Progenitor cell of endocrine pancreas (in vitro differentiated cells): ENCODE data around the gene PHACTR1. TPM values are rescaled to one million over a fixed set of nuclear protein-coding genes. Genes with fewer than 3 reads are reported as not detected.

Experiments
- DNase-seq: peaks from one replicate; pipeline ENCODE4 v3.0.0; 2021; ENCODE audit warnings: low spot score; ENCODE audit not compliant: unreplicated experiment
- H3K27ac Mint-ChIP-seq: 2 replicates; pipeline ENCODE4 v1.8.0; 2021; ENCODE audit warnings: mild to moderate bottlenecking, moderate library complexity, mixed read lengths
- H3K27me3 Mint-ChIP-seq: 2 replicates; pipeline ENCODE4 v1.8.0; 2021; ENCODE audit warnings: mixed read lengths
- H3K36me3 Mint-ChIP-seq: 2 replicates; pipeline ENCODE4 v1.8.0; 2022; ENCODE audit warnings: mixed read lengths; ENCODE audit not compliant: insufficient read depth
- H3K4me1 Mint-ChIP-seq: 2 replicates; pipeline ENCODE4 v1.8.0; 2021; ENCODE audit warnings: low read depth, mixed read lengths
- H3K4me3 Mint-ChIP-seq: 2 replicates; pipeline ENCODE4 v1.8.0; 2021; ENCODE audit warnings: low read depth, mild to moderate bottlenecking, moderate library complexity, mixed read lengths
- H3K9me3 Mint-ChIP-seq: 2 replicates; pipeline ENCODE4 v1.8.0; 2021; ENCODE audit warnings: low read depth, mixed read lengths
- total RNA-seq: library from RNA; stranded (reverse); gene quantifications from 2 replicates; pipeline ENCODE4 v1.2.1, GENCODE V29; 2021
- TF ChIP-seq, protein P1 (sequence below): fragments of 200-600 bp; sonication (generic); IDR thresholded peaks from one replicate; pipeline ENCODE4 v1.5.0; 2021; ENCODE audit warnings: antibody characterized with exemption, mild to moderate bottlenecking; ENCODE audit not compliant: unreplicated experiment

PHACTR1 gene
- total RNA-seq, 1 donor from 2014 or later: 8.6 TPM

DNA sequence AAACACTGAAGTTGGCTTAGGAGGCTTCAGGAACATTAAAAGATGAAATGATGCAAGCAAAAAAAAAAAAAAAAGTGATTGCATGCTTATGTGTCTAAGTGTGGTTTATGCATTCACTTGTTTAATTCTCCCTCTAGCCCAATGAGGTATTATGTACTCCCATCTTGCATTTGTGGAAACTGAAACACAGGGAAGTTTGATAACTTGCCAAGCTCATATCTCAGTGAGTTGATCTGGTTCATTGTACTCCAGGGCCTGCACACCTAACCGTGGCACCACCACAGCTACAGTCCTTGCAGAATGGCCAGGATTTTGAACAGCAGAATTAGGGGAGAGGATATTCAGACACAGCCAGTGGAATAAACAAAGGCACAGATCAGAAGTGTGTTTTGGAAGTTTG, 360.6 kb downstream of the PHACTR1 start:
- H3K27ac Mint-ChIP-seq: no peak overlapping the region
- H3K4me1 Mint-ChIP-seq: peaks cover 4% of the 10 kb centered on the region
- H3K9me3 Mint-ChIP-seq: no peaks in the 10 kb centered on the region
- DNase-seq: no peak
- H3K36me3 Mint-ChIP-seq: no peaks in the 10 kb centered on the region
- no peak overlapping the region for H3K4me3 Mint-ChIP-seq
- peaks cover 5% of the 10 kb centered on the region for H3K27me3 Mint-ChIP-seq
- TF ChIP-seq, protein P1, sequence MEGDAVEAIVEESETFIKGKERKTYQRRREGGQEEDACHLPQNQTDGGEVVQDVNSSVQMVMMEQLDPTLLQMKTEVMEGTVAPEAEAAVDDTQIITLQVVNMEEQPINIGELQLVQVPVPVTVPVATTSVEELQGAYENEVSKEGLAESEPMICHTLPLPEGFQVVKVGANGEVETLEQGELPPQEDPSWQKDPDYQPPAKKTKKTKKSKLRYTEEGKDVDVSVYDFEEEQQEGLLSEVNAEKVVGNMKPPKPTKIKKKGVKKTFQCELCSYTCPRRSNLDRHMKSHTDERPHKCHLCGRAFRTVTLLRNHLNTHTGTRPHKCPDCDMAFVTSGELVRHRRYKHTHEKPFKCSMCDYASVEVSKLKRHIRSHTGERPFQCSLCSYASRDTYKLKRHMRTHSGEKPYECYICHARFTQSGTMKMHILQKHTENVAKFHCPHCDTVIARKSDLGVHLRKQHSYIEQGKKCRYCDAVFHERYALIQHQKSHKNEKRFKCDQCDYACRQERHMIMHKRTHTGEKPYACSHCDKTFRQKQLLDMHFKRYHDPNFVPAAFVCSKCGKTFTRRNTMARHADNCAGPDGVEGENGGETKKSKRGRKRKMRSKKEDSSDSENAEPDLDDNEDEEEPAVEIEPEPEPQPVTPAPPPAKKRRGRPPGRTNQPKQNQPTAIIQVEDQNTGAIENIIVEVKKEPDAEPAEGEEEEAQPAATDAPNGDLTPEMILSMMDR: no peak

DNA sequence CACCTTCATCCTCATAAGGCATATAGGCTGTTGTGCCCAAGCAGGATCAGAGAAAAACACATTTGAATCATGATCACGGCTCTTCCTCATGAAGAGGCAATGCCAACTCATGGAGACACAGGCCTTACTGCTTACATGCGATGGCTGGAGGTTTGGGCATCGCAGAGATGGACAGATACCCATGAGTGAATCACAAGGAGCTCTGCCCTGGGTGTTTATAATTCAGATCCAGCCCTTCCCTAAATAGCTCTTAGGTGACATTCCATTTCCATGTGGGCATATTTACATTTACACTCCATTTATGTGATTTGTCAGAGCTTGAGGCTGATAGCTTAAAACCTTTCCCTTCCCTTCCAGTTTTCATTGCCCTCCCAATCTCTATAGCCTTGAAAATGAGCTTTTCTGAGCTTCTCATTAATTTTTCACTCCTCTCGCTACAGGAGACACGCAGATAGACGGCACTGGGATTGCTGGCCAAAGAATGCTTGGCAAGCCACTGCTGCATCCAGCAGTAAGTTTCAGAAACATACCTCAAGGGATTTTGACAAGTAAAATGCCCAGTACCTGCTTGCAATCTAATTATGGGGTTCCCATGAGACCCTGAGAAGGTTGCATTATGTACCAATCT, 362.6 kb downstream of the PHACTR1 start:
- H3K9me3 Mint-ChIP-seq: no peaks in the 10 kb centered on the region
- no peak for DNase-seq
- no peak overlapping the region for H3K27ac Mint-ChIP-seq
- no peak overlapping the region for H3K4me3 Mint-ChIP-seq
- TF ChIP-seq, protein P1: no peak
- H3K27me3 Mint-ChIP-seq: no peaks in the 10 kb centered on the region
- no peaks in the 10 kb centered on the region for H3K36me3 Mint-ChIP-seq
- peaks cover 4% of the 10 kb centered on the region for H3K4me1 Mint-ChIP-seq

DNA sequence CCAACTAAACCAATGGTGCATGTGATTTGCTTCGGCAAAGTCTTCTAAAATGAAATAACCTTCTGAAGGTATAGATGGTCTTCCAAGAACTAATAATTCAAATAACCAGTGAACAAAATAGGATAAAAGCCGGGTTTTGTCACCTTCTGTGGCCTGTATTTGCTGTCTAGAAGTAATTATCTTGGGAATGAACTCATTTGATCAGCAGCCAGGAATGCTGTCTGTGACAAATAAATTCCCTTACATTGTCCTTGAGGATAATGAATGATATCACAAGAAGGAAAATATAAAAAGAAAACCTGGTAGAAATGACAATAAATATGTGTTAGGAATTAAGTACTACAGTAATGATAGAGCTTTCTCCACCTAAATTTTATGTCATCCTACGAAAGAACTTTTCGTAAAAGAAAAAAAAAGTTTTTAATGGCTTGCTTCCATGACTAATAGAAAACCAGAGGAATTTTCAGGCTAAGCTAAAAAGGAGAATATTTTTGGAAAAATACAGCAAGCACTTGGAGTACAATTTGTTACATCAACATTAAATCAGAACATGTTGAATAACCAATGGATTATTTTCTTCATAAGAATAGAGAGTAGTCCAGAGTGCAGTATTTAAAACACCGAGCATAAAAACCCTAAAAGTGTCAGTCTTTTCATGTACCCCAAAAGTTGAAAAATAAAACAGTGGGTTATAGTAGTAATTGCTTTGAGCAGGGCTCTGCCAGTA, 364.1 kb downstream of the PHACTR1 start:
- TF ChIP-seq, protein P1: no peak
- H3K27ac Mint-ChIP-seq: no peak overlapping the region
- H3K4me1 Mint-ChIP-seq: peaks cover 4% of the 10 kb centered on the region
- no peaks in the 10 kb centered on the region for H3K36me3 Mint-ChIP-seq
- no peak overlapping the region for H3K4me3 Mint-ChIP-seq
- no peaks in the 10 kb centered on the region for H3K27me3 Mint-ChIP-seq
- DNase-seq: no peak
- H3K9me3 Mint-ChIP-seq: no peaks in the 10 kb centered on the region

DNA sequence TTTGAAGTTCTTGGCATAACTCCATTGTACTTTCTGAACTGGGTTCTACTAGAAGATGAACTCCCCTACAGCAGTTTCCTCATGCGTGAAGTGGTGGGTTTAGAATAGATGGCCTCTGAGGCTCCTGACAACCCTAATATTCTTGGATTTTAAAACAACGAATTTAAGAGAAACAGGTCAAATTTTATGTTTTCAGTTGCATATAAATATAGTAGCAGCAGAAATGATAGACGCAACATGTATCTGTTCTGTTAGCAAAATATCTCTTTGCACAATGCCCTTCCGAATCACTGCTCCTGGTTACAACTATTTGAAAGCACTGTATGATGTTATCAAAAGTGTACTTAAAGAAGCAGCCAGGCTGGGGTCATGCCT, 364.6 kb downstream of the PHACTR1 start:
- Mint-ChIP-seq H3K36me3 (no peaks in the 10 kb centered on the region), H3K9me3 (peaks cover under 1% of the 10 kb centered on the region), H3K4me1 (peaks cover 4% of the 10 kb centered on the region), H3K27ac (no peak overlapping the region), H3K27me3 (no peaks in the 10 kb centered on the region), H3K4me3 (no peak overlapping the region)
- DNase-seq: no peak
- TF ChIP-seq, protein P1: no peak

DNA sequence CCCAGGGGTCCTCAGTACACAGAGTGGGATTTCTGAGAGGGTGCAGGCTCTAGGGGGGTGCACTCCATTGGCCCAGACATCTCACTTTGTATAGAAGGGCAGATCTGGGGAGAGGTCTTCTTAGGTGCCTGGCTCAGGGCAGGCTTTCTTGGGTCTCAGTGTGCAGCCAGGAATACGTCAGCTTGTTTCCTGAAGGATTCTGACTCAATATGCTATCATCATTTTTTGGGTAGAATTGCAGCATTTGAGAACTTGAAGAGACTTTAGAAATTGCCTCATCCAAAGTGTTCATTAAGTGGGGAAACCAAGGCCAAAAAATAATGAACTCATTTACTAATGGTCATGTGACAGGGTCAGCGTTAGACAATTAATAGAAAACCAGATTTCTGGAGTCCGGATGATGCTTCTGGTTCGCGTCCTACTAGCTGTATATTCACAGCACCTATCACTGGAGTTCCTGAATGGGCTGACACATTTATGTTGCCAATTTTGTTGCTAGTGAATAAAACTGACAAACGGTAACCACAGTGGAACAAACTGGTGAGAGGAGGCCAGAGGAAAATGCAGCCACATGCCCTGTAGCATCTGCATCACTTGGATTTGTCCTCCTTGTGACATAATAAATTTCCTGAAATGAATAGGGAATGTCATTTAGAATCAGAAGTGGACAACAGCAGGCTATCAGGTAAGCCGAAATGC, 372.9 kb downstream of the PHACTR1 start:
- no peak overlapping the region for H3K4me3 Mint-ChIP-seq
- no peak overlapping the region for H3K27ac Mint-ChIP-seq

More for the DNA sequence above, 372.9 kb downstream of the PHACTR1 start:
- H3K27me3 Mint-ChIP-seq: no peaks in the 10 kb centered on the region
- peaks cover 4% of the 10 kb centered on the region for H3K9me3 Mint-ChIP-seq
- TF ChIP-seq, protein P1: no peak
- H3K36me3 Mint-ChIP-seq: no peaks in the 10 kb centered on the region
- DNase-seq: no peak
- H3K4me1 Mint-ChIP-seq: no peaks in the 10 kb centered on the region
